Mesenchymal stem cell (in vitro differentiated cells and primary cell): Measurements from ENCODE around the gene PRKCZ.
A peak's percentile ranks its signal among the peaks of the same experiment; 100 is the strongest.

Source experiments
- DNase-seq: peaks from one replicate; pipeline ENCODE4 v3.0.0-alpha.2; 2013
- H2AFZ ChIP-seq: one replicate; pipeline ENCODE4 v1.6.1; 2013; ENCODE audit warnings: low read depth, mild to moderate bottlenecking, control low read depth, inconsistent platforms, low read length, moderate library complexity
- H2AK5ac ChIP-seq: 2 replicates; pipeline ENCODE4 v1.6.1; 2013; ENCODE audit warnings: low read length, moderate library complexity, mild to moderate bottlenecking, inconsistent platforms; ENCODE audit not compliant: severe bottlenecking
- H2BK120ac ChIP-seq: one replicate; pipeline ENCODE4 v1.6.1; 2013; ENCODE audit warnings: low read depth, mild to moderate bottlenecking, inconsistent platforms, low read length, moderate library complexity
- H2BK12ac ChIP-seq, 2 experiments: one replicate each; pipeline ENCODE4 v1.6.1; 2013; ENCODE audit warnings: inconsistent platforms in 2 of 2, low read length in 2 of 2, mild to moderate bottlenecking in 2 of 2, moderate library complexity in 2 of 2, control low read depth in 1 of 2
- H2BK15ac ChIP-seq: one replicate; pipeline ENCODE4 v1.6.1; 2013; ENCODE audit warnings: mild to moderate bottlenecking, low read depth, inconsistent platforms; ENCODE audit not compliant: poor library complexity, severe bottlenecking
- H2BK5ac ChIP-seq: 2 replicates; pipeline ENCODE4 v1.6.1; 2013; ENCODE audit warnings: low read depth, mild to moderate bottlenecking, low read length, control low read depth, inconsistent platforms; ENCODE audit not compliant: poor library complexity, severe bottlenecking
- H3K14ac ChIP-seq, 2 experiments: one replicate each; pipeline ENCODE4 v1.6.1; 2013; ENCODE audit warnings: inconsistent platforms in 2 of 2, low read length in 2 of 2, control low read depth in 1 of 2, mild to moderate bottlenecking in 1 of 2, moderate library complexity in 1 of 2
- H3K18ac ChIP-seq, 2 experiments: one replicate each; pipeline ENCODE4 v1.6.1; 2013; ENCODE audit warnings: inconsistent platforms in 2 of 2, low read length in 2 of 2, control low read depth in 1 of 2, low read depth in 1 of 2, mild to moderate bottlenecking in 1 of 2
- H3K23ac ChIP-seq, 2 experiments: one replicate each; pipeline ENCODE4 v1.6.1; 2013; ENCODE audit warnings: inconsistent platforms in 2 of 2, low read length in 2 of 2, mild to moderate bottlenecking in 2 of 2, moderate library complexity in 2 of 2, control low read depth in 1 of 2
- H3K27ac ChIP-seq: 2 replicates; pipeline ENCODE4 v1.5.1; 2013; ENCODE audit warnings: mild to moderate bottlenecking, moderate library complexity, low read length, control low read depth, inconsistent platforms; ENCODE audit not compliant: poor library complexity, severe bottlenecking
- H3K27me3 ChIP-seq, 2 experiments: 2 replicates each; pipeline versions ENCODE4 v1.6.1 to v1.7.0; 2013; ENCODE audit warnings: low read length in 2 of 2, mild to moderate bottlenecking in 2 of 2, moderate library complexity in 2 of 2, control low read depth in 1 of 2, inconsistent platforms in 1 of 2; ENCODE audit not compliant: control insufficient read depth in 1 of 2, insufficient read depth in 1 of 2
- H3K36me3 ChIP-seq, 2 experiments: 2 replicates each; pipeline versions ENCODE4 v1.6.1 to v1.7.0; 2013; ENCODE audit warnings: low read length in 2 of 2, control low read depth in 1 of 2, inconsistent platforms in 1 of 2, low read depth in 1 of 2, mild to moderate bottlenecking in 1 of 2; ENCODE audit not compliant: insufficient read depth in 2 of 2, control insufficient read depth in 1 of 2
- H3K4ac ChIP-seq, 2 experiments: one replicate each; pipeline ENCODE4 v1.6.1; 2013; ENCODE audit warnings: inconsistent platforms in 2 of 2, low read length in 2 of 2, mild to moderate bottlenecking in 2 of 2, moderate library complexity in 2 of 2, control low read depth in 1 of 2, low read depth in 1 of 2
- H3K4me1 ChIP-seq: 2 replicates; pipeline ENCODE4 v1.6.1; 2013; ENCODE audit warnings: low read depth, low read length, control low read depth; ENCODE audit not compliant: control insufficient read depth, insufficient read depth
- H3K4me2 ChIP-seq: 2 replicates; pipeline ENCODE4 v1.6.1; 2013; ENCODE audit warnings: low read length, mild to moderate bottlenecking, inconsistent platforms; ENCODE audit not compliant: poor library complexity, severe bottlenecking
- H3K4me3 ChIP-seq, 2 experiments: 2 replicates each; pipeline versions ENCODE4 v1.5.1 to v1.7.0; 2013; ENCODE audit warnings: low read length in 2 of 2, mild to moderate bottlenecking in 2 of 2, control low read depth in 1 of 2, low read depth in 1 of 2; ENCODE audit not compliant: insufficient read depth in 1 of 2
- H3K79me1 ChIP-seq: replicated peaks from 2 replicates; pipeline ENCODE4 v1.6.1; 2013; ENCODE audit warnings: mild to moderate bottlenecking, control low read depth, low read length, inconsistent platforms; ENCODE audit not compliant: poor library complexity, severe bottlenecking
- H3K9ac ChIP-seq: 2 replicates; pipeline ENCODE4 v1.7.0; 2013; ENCODE audit warnings: mild to moderate bottlenecking, low read length, moderate library complexity
- H3K9me3 ChIP-seq: 2 replicates; pipeline ENCODE4 v1.7.0; 2013; ENCODE audit warnings: mild to moderate bottlenecking, low read length; ENCODE audit not compliant: control insufficient read depth
- H4K8ac ChIP-seq: one replicate; pipeline ENCODE4 v1.6.1; 2013; ENCODE audit warnings: inconsistent platforms, mild to moderate bottlenecking, low read length, moderate library complexity
- H4K91ac ChIP-seq: one replicate; pipeline ENCODE4 v1.6.1; 2013; ENCODE audit warnings: mild to moderate bottlenecking, low read length, inconsistent platforms
- WGBS: methylation state at CpG from one replicate; pipeline ENCODE4 v1.1.7; 2013; ENCODE audit warnings: mixed read lengths; 5-methylcytosine and 5-hydroxymethylcytosine counted together

Gene PRKCZ

GRCh38 chr1:2085080-2085479 lies 34.9 kb downstream of the PRKCZ start:
- no peak overlapping the region for H2BK12ac ChIP-seq
- no peak overlapping the region for H3K4me2 ChIP-seq
- H3K4me1 ChIP-seq: peaks cover 19% of the 10 kb centered on the region
- WGBS: 93% methylated on average over 17 of the region's 17 CpGs
- no peak overlapping the region for H3K14ac ChIP-seq
- no peak overlapping the region for H3K23ac ChIP-seq
- H3K9ac ChIP-seq: no peak overlapping the region
- no peak overlapping the region for H3K4ac ChIP-seq
- no peak overlapping the region for H4K91ac ChIP-seq
- no peak overlapping the region for H2AK5ac ChIP-seq
- H3K27ac ChIP-seq: no peak overlapping the region
- no peak for DNase-seq
- H4K8ac ChIP-seq: no peak overlapping the region
- no peak overlapping the region for H2BK15ac ChIP-seq
- no peak overlapping the region for H3K4me3 ChIP-seq
- H3K27me3 ChIP-seq: peaks cover 0 to 38% of the 10 kb centered on the region in 2 experiments
- peaks cover 43% of the 10 kb centered on the region for H3K79me1 ChIP-seq
- no peak overlapping the region for H2AFZ ChIP-seq
- H2BK120ac ChIP-seq: no peak overlapping the region
- H3K9me3 ChIP-seq: no peaks in the 10 kb centered on the region
- H2BK5ac ChIP-seq: no peak overlapping the region
- no peak overlapping the region for H3K18ac ChIP-seq
- H3K36me3 ChIP-seq: peaks cover 0 to 44% of the 10 kb centered on the region in 2 experiments

GRCh38 chr1:2086446-2087078 lies 36.4 kb downstream of the PRKCZ start:
- peaks cover 0 to 46% of the 10 kb centered on the region in 2 experiments for H3K36me3 ChIP-seq
- H3K27ac ChIP-seq: no peak overlapping the region
- no peak overlapping the region for H2BK15ac ChIP-seq
- peak overlapping the region; percentile 7 for H4K8ac ChIP-seq
- peaks cover 0 to 45% of the 10 kb centered on the region in 2 experiments for H3K27me3 ChIP-seq
- H3K23ac ChIP-seq: no peak overlapping the region
- no peaks in the 10 kb centered on the region for H3K9me3 ChIP-seq
- no peak overlapping the region for H2AK5ac ChIP-seq
- H3K18ac ChIP-seq: no peak overlapping the region
- WGBS: 96% methylated on average over 26 of the region's 26 CpGs
- H3K4me1 ChIP-seq: peaks cover 21% of the 10 kb centered on the region
- DNase-seq: no peak
- H2AFZ ChIP-seq: no peak overlapping the region
- no peak overlapping the region for H3K4me3 ChIP-seq
- no peak overlapping the region for H4K91ac ChIP-seq
- no peak overlapping the region for H2BK5ac ChIP-seq
- H3K4ac ChIP-seq: no peak overlapping the region
- no peak overlapping the region for H3K9ac ChIP-seq
- peaks cover 34% of the 10 kb centered on the region for H3K79me1 ChIP-seq
- H2BK120ac ChIP-seq: no peak overlapping the region
- no peak overlapping the region for H2BK12ac ChIP-seq
- H3K4me2 ChIP-seq: no peak overlapping the region
- H3K14ac ChIP-seq: no peak overlapping the region

GRCh38 chr1:2087766-2088165 lies 37.6 kb downstream of the PRKCZ start:
- Histone ChIP-seq H3K27me3 (peaks cover 0 to 46% of the 10 kb centered on the region in 2 experiments), H3K9me3 (no peaks in the 10 kb centered on the region), H3K18ac (peak overlapping the region in 1 of 2 experiments; percentile 84), H2BK12ac (peak overlapping the region in 1 of 2 experiments; percentile 91), H4K91ac (peak overlapping the region; percentile 87), H3K4me2 (no peak overlapping the region), H2AK5ac (no peak overlapping the region), H3K23ac (no peak overlapping the region), H3K36me3 (peaks cover 0 to 42% of the 10 kb centered on the region in 2 experiments), H3K79me1 (peaks cover 33% of the 10 kb centered on the region), H3K27ac (no peak overlapping the region), H3K4me1 (peaks cover 24% of the 10 kb centered on the region), H2BK15ac (no peak overlapping the region), H4K8ac (peak overlapping the region; percentile 30), H3K9ac (no peak overlapping the region), H2AFZ (no peak overlapping the region), H3K14ac (no peak overlapping the region), H2BK120ac (no peak overlapping the region), H2BK5ac (no peak overlapping the region), H3K4me3 (no peak overlapping the region), H3K4ac (peak overlapping the region; percentile 15 to 59)
- no peak for DNase-seq
- WGBS: 84% methylated on average over 21 of the region's 21 CpGs

GRCh38 chr1:2088458-2088857 lies 38.2 kb downstream of the PRKCZ start:
- peaks cover 24% of the 10 kb centered on the region for H3K4me1 ChIP-seq
- no peak overlapping the region for H3K14ac ChIP-seq
- no peak overlapping the region for H2AFZ ChIP-seq
- peak; percentile 91 for DNase-seq
- peaks cover 0 to 49% of the 10 kb centered on the region in 2 experiments for H3K36me3 ChIP-seq
- H2BK120ac ChIP-seq: no peak overlapping the region
- no peak overlapping the region for H2BK15ac ChIP-seq
- no peak overlapping the region for H3K4ac ChIP-seq
- H2BK12ac ChIP-seq: no peak overlapping the region
- no peak overlapping the region for H2BK5ac ChIP-seq
- H2AK5ac ChIP-seq: no peak overlapping the region
- H3K27me3 ChIP-seq: peaks cover 0 to 47% of the 10 kb centered on the region in 2 experiments
- H3K4me3 ChIP-seq: no peak overlapping the region
- peak overlapping the region; percentile 12 for H3K4me2 ChIP-seq
- H4K8ac ChIP-seq: peak overlapping the region; percentile 30
- no peaks in the 10 kb centered on the region for H3K9me3 ChIP-seq
- peak overlapping the region; percentile 48 for H3K27ac ChIP-seq
- peaks cover 39% of the 10 kb centered on the region for H3K79me1 ChIP-seq
- H3K18ac ChIP-seq: no peak overlapping the region
- no peak overlapping the region for H4K91ac ChIP-seq
- H3K9ac ChIP-seq: no peak overlapping the region
- WGBS: 33% methylated on average over 16 of the region's 16 CpGs
- H3K23ac ChIP-seq: no peak overlapping the region
